Measurements from ENCODE around the gene NKAIN2. TPM values are rescaled to one million over a fixed set of nuclear protein-coding genes. Genes with fewer than 3 reads are reported as not detected.

The NKAIN2 gene
- total and polyA plus RNA-seq, 7 donors = under 0.01 to 4.4 (median 0.75) TPM; not detected in 1

DNA sequence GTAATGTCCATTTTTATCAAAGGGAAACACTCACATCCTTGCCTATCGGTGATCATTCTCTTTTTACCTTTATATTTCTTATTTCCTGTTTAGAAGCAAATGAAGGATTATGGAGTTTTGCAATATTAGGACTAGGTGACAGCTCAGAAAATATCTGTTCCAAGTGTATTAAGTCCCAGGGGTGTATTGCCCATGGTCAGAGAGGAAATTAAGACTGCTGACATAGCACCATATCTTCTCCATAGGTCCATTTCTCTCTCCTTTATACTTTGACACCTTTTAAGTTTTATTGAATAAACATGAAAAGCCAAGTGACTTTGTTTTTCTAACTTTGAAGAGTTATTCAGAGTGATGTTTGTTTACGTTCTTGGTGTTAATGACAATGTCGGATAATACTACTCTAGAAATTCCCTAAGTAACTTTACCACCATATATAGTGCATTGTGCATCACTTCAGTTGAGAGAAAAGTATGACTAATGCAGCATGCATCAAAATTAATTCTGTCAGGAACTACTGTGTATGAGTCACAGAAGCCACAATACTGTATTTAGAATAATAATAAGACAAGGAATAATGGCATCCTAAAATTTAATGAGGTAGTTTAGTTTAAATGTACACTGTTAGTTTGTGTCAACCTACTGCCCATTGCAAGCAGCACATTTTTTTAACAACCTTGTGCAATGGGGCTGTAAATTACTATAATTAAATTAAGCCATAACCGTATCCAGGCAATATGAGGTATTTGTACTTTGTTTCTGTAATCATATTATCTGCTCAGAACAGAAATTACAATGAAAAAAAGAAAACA is 684.2 kb downstream of the NKAIN2 start:
- H3K4me1 ChIP-seq = peaks cover 0 to 6% (median 2%) of the 10 kb centered on the region in 4 donors
- WGBS, 2 donors = 70 to 83% methylated on average over 4 of the region's 4 CpGs
- no peak for DNase-seq
- no peaks in the 10 kb centered on the region for H3K36me3 ChIP-seq
- H3K27ac ChIP-seq = no peak overlapping the region
- TF ChIP-seq POLR2AphosphoS5 (IDR thresholded peaks at IDR 0.05) (no peak), EP300 (IDR thresholded peaks at IDR 0.05) (no peak), POLR2A (IDR thresholded peaks at IDR 0.05) (no peak)
- H3K27me3 ChIP-seq = no peaks in the 10 kb centered on the region
- intact Hi-C loops (cut with DNase I) = no loop called here
- H3K4me3 ChIP-seq = no peak overlapping the region
- H3K9me3 ChIP-seq = no peaks in the 10 kb centered on the region

DNA sequence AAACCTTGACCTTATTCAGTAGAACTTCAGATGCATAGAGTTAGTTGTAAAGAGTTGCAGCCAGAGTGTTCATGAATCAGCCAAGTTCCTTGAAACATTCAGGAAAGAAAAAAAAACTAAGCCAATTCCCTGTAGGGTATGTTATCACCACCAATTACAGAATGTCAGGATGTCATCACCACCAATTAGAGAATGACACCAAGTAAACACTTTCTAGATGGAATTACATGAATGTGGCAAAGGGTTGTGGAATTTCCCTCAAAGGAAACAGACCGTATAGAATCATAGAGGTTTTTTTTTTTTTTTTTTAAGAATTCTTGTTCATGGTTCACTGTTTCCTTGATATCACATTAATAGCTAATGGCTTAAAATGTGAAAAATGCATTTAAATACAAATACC is 686.5 kb downstream of the NKAIN2 start:
- DNase-seq = no peak

DNA sequence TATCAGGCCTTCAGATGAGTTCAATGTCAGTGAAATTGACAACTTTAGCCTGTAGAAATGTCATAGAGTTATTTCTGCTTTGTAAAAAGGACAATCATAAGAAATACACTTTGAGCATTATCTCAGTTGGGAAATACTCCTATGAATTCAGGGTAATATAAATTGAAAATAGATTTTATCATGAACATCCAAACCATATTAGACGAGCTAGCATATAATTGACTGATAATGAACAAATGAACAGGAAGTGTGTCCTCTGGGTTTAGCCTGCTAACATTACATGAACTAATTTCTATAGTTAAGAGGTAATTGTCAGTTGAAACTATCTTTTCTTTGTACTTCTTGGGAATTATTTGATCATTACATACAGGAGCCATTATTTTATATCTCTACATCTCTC is 689.6 kb downstream of the NKAIN2 start:
- DNase-seq = no peak
- H3K4me1 ChIP-seq = no peaks in the 10 kb centered on the region
- H3K9me3 ChIP-seq = no peaks in the 10 kb centered on the region
- intact Hi-C loops (cut with DNase I) = no loop called here
- H3K27ac ChIP-seq = no peak overlapping the region
- no peaks in the 10 kb centered on the region for H3K27me3 ChIP-seq
- H3K36me3 ChIP-seq = no peaks in the 10 kb centered on the region
- TF ChIP-seq POLR2AphosphoS5 (IDR thresholded peaks at IDR 0.05) (no peak), POLR2A (IDR thresholded peaks at IDR 0.05) (no peak), EP300 (IDR thresholded peaks at IDR 0.05) (no peak)
- TF ChIP-seq, protein P1, sequence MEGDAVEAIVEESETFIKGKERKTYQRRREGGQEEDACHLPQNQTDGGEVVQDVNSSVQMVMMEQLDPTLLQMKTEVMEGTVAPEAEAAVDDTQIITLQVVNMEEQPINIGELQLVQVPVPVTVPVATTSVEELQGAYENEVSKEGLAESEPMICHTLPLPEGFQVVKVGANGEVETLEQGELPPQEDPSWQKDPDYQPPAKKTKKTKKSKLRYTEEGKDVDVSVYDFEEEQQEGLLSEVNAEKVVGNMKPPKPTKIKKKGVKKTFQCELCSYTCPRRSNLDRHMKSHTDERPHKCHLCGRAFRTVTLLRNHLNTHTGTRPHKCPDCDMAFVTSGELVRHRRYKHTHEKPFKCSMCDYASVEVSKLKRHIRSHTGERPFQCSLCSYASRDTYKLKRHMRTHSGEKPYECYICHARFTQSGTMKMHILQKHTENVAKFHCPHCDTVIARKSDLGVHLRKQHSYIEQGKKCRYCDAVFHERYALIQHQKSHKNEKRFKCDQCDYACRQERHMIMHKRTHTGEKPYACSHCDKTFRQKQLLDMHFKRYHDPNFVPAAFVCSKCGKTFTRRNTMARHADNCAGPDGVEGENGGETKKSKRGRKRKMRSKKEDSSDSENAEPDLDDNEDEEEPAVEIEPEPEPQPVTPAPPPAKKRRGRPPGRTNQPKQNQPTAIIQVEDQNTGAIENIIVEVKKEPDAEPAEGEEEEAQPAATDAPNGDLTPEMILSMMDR (IDR thresholded peaks at IDR 0.05) = no peak
- WGBS, 2 donors = 70 to 83% methylated on average over 1 of the region's 1 CpG
- H3K4me3 ChIP-seq = no peak overlapping the region

More for the DNA sequence above, 686.5 kb downstream of the NKAIN2 start:
- Histone ChIP-seq H3K9me3 (no peaks in the 10 kb centered on the region), H3K36me3 (no peaks in the 10 kb centered on the region), H3K4me3 (no peak overlapping the region), H3K4me1 (peaks cover 0 to 6% (median 2%) of the 10 kb centered on the region in 4 donors), H3K27me3 (no peaks in the 10 kb centered on the region), H3K27ac (no peak overlapping the region)
- WGBS, 2 donors = 48 to 55% methylated on average over 1 of the region's 1 CpG
- TF ChIP-seq EP300 (IDR thresholded peaks at IDR 0.05) (no peak), POLR2AphosphoS5 (IDR thresholded peaks at IDR 0.05) (no peak), POLR2A (IDR thresholded peaks at IDR 0.05) (no peak)
- TF ChIP-seq, protein P1 (IDR thresholded peaks at IDR 0.05) = no peak
- intact Hi-C loops (cut with DNase I) = no loop called here

DNA sequence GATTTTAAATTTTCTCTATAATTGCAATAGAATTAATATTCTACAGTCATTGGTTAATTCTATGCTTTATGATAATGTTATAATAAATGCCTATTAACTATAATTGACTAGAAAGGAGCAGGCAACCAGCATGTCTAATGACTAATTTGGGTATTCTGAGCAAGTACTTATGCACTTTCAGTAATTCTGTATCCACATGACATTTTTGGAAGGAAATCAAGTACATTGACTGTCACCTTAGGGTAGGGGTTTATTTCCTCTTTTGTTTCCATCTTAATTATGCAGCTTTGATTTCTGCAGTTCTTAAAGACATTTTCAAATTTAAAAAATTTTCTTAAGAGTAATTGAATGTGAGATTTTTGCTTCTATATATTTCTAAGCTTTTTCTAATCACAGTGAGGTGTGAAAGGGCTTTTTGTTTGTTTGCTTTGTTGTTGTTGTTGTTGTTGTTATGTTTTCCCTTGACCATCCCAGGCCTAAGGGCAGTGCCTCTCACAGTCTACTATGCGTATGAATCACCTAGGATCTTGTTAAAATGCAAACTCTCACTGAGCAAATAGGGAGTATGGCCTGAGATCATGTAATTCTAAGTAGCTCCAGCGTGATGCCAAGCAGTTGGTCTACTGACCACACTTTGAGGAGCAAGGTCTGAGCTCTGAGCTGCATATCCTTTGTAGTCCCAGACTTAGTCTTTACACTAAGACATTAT is 691.4 kb downstream of the NKAIN2 start:
- Histone ChIP-seq H3K9me3 (no peaks in the 10 kb centered on the region), H3K4me3 (no peak overlapping the region), H3K27ac (no peak overlapping the region), H3K4me1 (no peaks in the 10 kb centered on the region), H3K27me3 (no peaks in the 10 kb centered on the region), H3K36me3 (no peaks in the 10 kb centered on the region)
- WGBS, 2 donors = 73% methylated on average over 2 of the region's 2 CpGs
- TF ChIP-seq EP300 (IDR thresholded peaks at IDR 0.05) (no peak), POLR2AphosphoS5 (IDR thresholded peaks at IDR 0.05) (no peak), POLR2A (IDR thresholded peaks at IDR 0.05) (no peak)
- TF ChIP-seq, protein P1 (IDR thresholded peaks at IDR 0.05) = no peak
- intact Hi-C loops (cut with DNase I) = no loop called here
- DNase-seq = no peak

DNA sequence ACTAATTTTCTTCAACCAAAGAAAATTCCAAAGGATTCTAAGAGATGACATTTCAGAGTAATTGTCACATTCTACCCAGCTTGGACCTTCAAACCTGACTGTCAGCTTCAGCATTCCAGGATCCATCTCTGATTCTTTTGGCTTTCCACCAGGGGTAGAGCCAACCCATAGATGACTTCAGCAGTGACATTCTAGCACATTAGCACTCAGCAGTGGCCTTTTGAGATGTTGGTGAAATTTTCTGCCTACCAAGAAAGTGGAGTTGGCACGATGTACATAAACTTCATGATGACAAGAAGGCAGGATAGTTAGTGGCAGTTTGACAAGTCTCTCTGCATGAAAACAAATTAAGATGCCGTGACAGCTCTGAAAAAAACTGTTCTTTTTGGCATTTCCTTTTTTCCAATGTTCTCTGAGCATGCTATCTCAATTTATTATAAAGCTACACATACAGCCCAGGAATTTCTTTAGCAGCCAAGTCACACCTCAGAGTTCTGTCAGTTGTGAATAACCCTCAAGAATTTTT is 692.1 kb downstream of the NKAIN2 start:
- intact Hi-C loops (cut with DNase I) = no loop called here
- TF ChIP-seq, protein P1 (IDR thresholded peaks at IDR 0.05) = no peak
- TF ChIP-seq POLR2A (IDR thresholded peaks at IDR 0.05) (no peak), POLR2AphosphoS5 (IDR thresholded peaks at IDR 0.05) (no peak)
- H3K27ac ChIP-seq = no peak overlapping the region
- H3K36me3 ChIP-seq = no peaks in the 10 kb centered on the region
- H3K4me3 ChIP-seq = no peak overlapping the region
- DNase-seq = no peak
- H3K27me3 ChIP-seq = no peaks in the 10 kb centered on the region
- no peaks in the 10 kb centered on the region for H3K4me1 ChIP-seq
- 82 to 87% methylated on average over 2 of the region's 2 CpGs for WGBS, 2 donors
- no peaks in the 10 kb centered on the region for H3K9me3 ChIP-seq

Data from sigmoid colon (tissue), 7 donors.